Astrocyte (in vitro differentiated cells and primary cell): Measurements from ENCODE around the gene ITGAE. TPM values are rescaled to one million over a fixed set of nuclear protein-coding genes. Genes with fewer than 3 reads are reported as not detected.

ENCODE experiments used
- DNase-seq: peaks from one replicate; pipeline ENCODE4 v3.0.0-alpha.2; 2010; ENCODE audit warnings: low read depth
- FAIRE-seq: peaks from 2 replicates; lab custom pipeline; 2011; peaks lifted over from hg19 to GRCh38; lab: Jason Lieb, UNC
- H2AFZ ChIP-seq: 2 replicates; pipeline ENCODE4 v1.6.0; 2012; ENCODE audit warnings: low read depth, low read length, inconsistent platforms
- H3K27ac ChIP-seq: 2 replicates; pipeline ENCODE4 v1.5.1; 2011; ENCODE audit warnings: low read depth, low read length, inconsistent platforms
- H3K27me3 ChIP-seq: 2 replicates; pipeline ENCODE4 v1.6.0; 2011; ENCODE audit warnings: low read length, inconsistent platforms; ENCODE audit not compliant: insufficient read depth
- H3K36me3 ChIP-seq: 2 replicates; pipeline ENCODE4 v1.5.1; 2011; ENCODE audit warnings: low read length, inconsistent platforms; ENCODE audit not compliant: insufficient read depth
- H3K4me1 ChIP-seq: 2 replicates; pipeline ENCODE4 v1.5.1; 2011; ENCODE audit warnings: low read length, inconsistent platforms; ENCODE audit not compliant: insufficient read depth
- H3K4me2 ChIP-seq: 2 replicates; pipeline ENCODE4 v1.6.0; 2012; ENCODE audit warnings: low read length, inconsistent platforms
- H3K4me3 ChIP-seq: 2 replicates; pipeline ENCODE4 v1.5.1; 2011; ENCODE audit warnings: low read depth, mild to moderate bottlenecking, low read length, inconsistent platforms; ENCODE audit not compliant: insufficient read depth
- H3K79me2 ChIP-seq: 2 replicates; pipeline ENCODE4 v1.6.0; 2012; ENCODE audit warnings: mild to moderate bottlenecking, low read length, inconsistent platforms; ENCODE audit not compliant: insufficient read depth
- H3K9ac ChIP-seq: 2 replicates; pipeline ENCODE4 v1.6.0; 2012; ENCODE audit warnings: mild to moderate bottlenecking, low read length, inconsistent platforms
- H3K9me3 ChIP-seq: 2 replicates; pipeline ENCODE4 v1.5.1; 2012; ENCODE audit warnings: low read depth, mild to moderate bottlenecking, low read length, inconsistent platforms; ENCODE audit not compliant: insufficient read depth
- H4K20me1 ChIP-seq: 2 replicates; pipeline ENCODE4 v1.6.0; 2012; ENCODE audit warnings: low read length, inconsistent platforms; ENCODE audit not compliant: insufficient read depth
- H3K27ac Mint-ChIP-seq: one replicate; pipeline ENCODE4 v1.8.0; 2021; ENCODE audit warnings: mild to moderate bottlenecking, mixed read lengths; ENCODE audit not compliant: unreplicated experiment
- H3K27me3 Mint-ChIP-seq: one replicate; pipeline ENCODE4 v1.8.0; 2021; ENCODE audit warnings: low read depth, mixed read lengths; ENCODE audit not compliant: unreplicated experiment
- H3K36me3 Mint-ChIP-seq: one replicate; pipeline ENCODE4 v1.8.0; 2021; ENCODE audit warnings: low read depth, mixed read lengths; ENCODE audit not compliant: unreplicated experiment
- H3K4me1 Mint-ChIP-seq: one replicate; pipeline ENCODE4 v1.8.0; 2021; ENCODE audit warnings: low read depth, mixed read lengths; ENCODE audit not compliant: unreplicated experiment
- H3K4me3 Mint-ChIP-seq: one replicate; pipeline ENCODE4 v1.8.0; 2021; ENCODE audit warnings: mild to moderate bottlenecking, moderate library complexity, mixed read lengths; ENCODE audit not compliant: unreplicated experiment
- H3K9me3 Mint-ChIP-seq: one replicate; pipeline ENCODE4 v1.8.0; 2021; ENCODE audit warnings: mild to moderate bottlenecking, mixed read lengths; ENCODE audit not compliant: unreplicated experiment
- EZH2 ChIP-seq: IDR thresholded peaks from 2 replicates; pipeline ENCODE4 v1.6.1; 2012; ENCODE audit warnings: mild to moderate bottlenecking, low read length, inconsistent platforms; ENCODE audit not compliant: insufficient read depth
- total RNA-seq: library from RNA; stranded (reverse); gene quantifications from 2 replicates; pipeline ENCODE4 v1.2.1, GENCODE V29; 2021
- TF ChIP-seq, protein P1 (sequence below): IDR thresholded peaks from 2 replicates; pipeline ENCODE4 v1.5.1; 2011; ENCODE audit warnings: low read depth, mild to moderate bottlenecking, inconsistent platforms, low read length, moderate library complexity; ENCODE audit not compliant: insufficient read depth

ITGAE gene
- total RNA-seq, 1 donor from 2014 or later: 30.9 TPM

DNA sequence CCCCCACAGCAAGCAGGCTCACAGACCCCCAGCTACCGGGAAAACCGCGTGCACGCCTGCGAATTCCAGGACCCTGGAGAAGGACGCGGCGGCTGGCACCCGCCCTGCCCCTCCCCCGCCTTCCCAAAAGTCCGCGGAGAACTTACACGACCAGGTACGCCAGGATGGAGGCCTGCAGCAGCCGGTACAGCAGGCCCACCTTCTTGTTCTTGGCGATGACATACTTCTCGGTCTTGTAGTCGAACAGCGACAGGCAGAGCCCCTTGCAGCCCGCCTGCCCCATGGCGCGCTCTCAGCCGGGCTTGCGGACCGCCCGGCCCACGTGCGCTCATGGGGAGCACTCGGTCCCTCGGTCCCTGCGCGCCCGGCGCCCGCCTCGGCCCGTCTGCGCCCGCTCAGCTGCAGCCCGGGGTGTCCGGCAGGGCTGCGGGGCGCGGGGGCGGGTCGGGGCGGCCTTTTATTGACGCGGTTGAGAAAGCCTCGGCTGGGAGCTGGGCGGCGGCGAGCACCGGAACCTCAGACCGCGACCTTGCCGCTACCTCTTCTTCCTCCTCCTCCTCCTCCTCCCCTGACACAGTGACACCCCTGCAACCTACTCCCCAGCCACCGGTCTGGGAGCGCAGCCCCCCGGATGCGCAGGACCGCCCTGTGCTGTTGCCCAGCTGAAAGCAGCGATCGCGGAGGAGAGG lies 105.1 kb downstream of the ITGAE start, which contains the start of gene P2RX5:
Gene P2RX5, minus strand, starts transcription at position 433 of the 689 bp plus-strand sequence. Its CDS starts 150 bp downstream, at position 283.
- Histone ChIP-seq H3K9me3 (peaks cover 5% of the 10 kb centered on the region), H3K4me1 (peaks cover 7% of the 10 kb centered on the region), H3K27ac (no peak within 1 kb of the TSS), H2AFZ (peak within 1 kb of the TSS; percentile 90), H3K9ac (no peak within 1 kb of the TSS), H4K20me1 (no peaks in the 10 kb centered on the region), H3K79me2 (no peaks in the 10 kb centered on the region), H3K4me2 (peak within 1 kb of the TSS; percentile 89), H3K27me3 (peaks cover 14% of the 10 kb centered on the region), H3K4me3 (peak within 1 kb of the TSS; percentile 57), H3K36me3 (no peaks in the 10 kb centered on the region)
- TF ChIP-seq, protein P1, sequence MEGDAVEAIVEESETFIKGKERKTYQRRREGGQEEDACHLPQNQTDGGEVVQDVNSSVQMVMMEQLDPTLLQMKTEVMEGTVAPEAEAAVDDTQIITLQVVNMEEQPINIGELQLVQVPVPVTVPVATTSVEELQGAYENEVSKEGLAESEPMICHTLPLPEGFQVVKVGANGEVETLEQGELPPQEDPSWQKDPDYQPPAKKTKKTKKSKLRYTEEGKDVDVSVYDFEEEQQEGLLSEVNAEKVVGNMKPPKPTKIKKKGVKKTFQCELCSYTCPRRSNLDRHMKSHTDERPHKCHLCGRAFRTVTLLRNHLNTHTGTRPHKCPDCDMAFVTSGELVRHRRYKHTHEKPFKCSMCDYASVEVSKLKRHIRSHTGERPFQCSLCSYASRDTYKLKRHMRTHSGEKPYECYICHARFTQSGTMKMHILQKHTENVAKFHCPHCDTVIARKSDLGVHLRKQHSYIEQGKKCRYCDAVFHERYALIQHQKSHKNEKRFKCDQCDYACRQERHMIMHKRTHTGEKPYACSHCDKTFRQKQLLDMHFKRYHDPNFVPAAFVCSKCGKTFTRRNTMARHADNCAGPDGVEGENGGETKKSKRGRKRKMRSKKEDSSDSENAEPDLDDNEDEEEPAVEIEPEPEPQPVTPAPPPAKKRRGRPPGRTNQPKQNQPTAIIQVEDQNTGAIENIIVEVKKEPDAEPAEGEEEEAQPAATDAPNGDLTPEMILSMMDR: no peak
- no peak for TF ChIP-seq EZH2
- FAIRE-seq (no peak), DNase-seq (peak; percentile 7)
- Mint-ChIP-seq H3K27ac (no peak within 1 kb of the TSS), H3K36me3 (no peaks in the 10 kb centered on the region), H3K9me3 (peaks cover 2% of the 10 kb centered on the region), H3K27me3 (peaks cover 12% of the 10 kb centered on the region), H3K4me3 (peak within 1 kb of the TSS; percentile 86), H3K4me1 (peaks cover 2% of the 10 kb centered on the region)

DNA sequence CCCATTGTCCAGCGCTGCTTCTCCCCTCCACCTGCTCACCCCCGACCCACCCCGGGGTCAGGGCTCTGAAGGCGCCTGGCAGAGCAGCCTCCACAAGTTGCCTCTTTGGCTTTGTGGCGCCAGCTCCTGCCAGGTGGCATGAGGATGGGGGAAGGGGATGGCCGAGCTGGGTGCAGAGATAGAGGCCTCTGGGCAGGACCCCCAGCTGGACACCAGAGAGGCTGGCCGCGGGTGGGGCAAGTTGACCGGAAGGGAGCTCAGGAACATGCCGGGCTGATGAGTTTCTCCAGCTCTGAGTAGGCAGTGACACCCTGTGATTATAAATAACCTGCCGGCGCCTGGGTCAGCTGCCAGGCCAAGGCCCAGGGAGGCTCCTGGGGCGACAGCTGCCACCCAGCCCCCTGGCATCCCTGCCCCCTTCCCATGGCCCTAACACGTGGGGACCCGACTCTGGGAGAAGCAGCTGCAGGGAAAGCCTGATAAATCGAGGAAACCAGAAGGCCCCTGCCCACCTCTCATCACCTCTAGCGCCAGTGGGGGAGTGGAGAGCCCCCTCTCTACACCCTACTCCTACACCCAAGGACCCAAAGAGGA lies 105.8 kb downstream of the ITGAE start:
- peak overlapping the region; percentile 89 for H3K4me2 ChIP-seq
- H3K9me3 Mint-ChIP-seq: peaks cover 2% of the 10 kb centered on the region
- no peaks in the 10 kb centered on the region for H3K79me2 ChIP-seq
- H2AFZ ChIP-seq: peak overlapping the region; percentile 90
- H3K27me3 Mint-ChIP-seq: peaks cover 12% of the 10 kb centered on the region
- H3K9me3 ChIP-seq: peaks cover 5% of the 10 kb centered on the region
- peak overlapping the region; percentile 50 for H3K4me3 Mint-ChIP-seq
- peaks cover 14% of the 10 kb centered on the region for H3K27me3 ChIP-seq
- DNase-seq: no peak
- TF ChIP-seq, protein P1: no peak
- TF ChIP-seq EZH2: no peak
- no peaks in the 10 kb centered on the region for H3K36me3 ChIP-seq
- FAIRE-seq: no peak
- H3K4me1 Mint-ChIP-seq: peaks cover 2% of the 10 kb centered on the region
- peak overlapping the region; percentile 57 for H3K4me3 ChIP-seq
- peaks cover 7% of the 10 kb centered on the region for H3K4me1 ChIP-seq
- no peak overlapping the region for H3K27ac Mint-ChIP-seq
- no peaks in the 10 kb centered on the region for H4K20me1 ChIP-seq
- no peak overlapping the region for H3K27ac ChIP-seq
- H3K9ac ChIP-seq: no peak overlapping the region
- H3K36me3 Mint-ChIP-seq: no peaks in the 10 kb centered on the region
